Fibroblast of lung (primary cell): ENCODE data around the gene PEX6. TPM values are rescaled to one million over a fixed set of nuclear protein-coding genes. Genes with fewer than 3 reads are reported as not detected.
A peak's percentile ranks its signal among the peaks of the same experiment; 100 is the strongest.

Experiments
- DNase-seq, 2 donors: peaks; one replicate each; pipeline versions ENCODE4 v3.0.0 to v3.0.0-alpha.2; 2010; ENCODE audit warnings: low read depth in 2 of 2
- H2AFZ ChIP-seq: 2 replicates; pipeline ENCODE4 v1.5.1; 2012; ENCODE audit warnings: low read length, control low read depth, inconsistent platforms
- H3K27ac ChIP-seq: 2 replicates; pipeline ENCODE4 v1.5.1; 2011; ENCODE audit warnings: low read length, control low read depth; ENCODE audit not compliant: insufficient read depth
- H3K27me3 ChIP-seq: 2 replicates; pipeline ENCODE4 v1.5.1; 2011; ENCODE audit warnings: mild to moderate bottlenecking, low read length; ENCODE audit not compliant: control insufficient read depth, insufficient read depth
- H3K36me3 ChIP-seq: 2 replicates; pipeline ENCODE4 v1.5.1; 2011; ENCODE audit warnings: low read length; ENCODE audit not compliant: control insufficient read depth, insufficient read depth
- H3K4me1 ChIP-seq: 2 replicates; pipeline ENCODE4 v1.5.1; 2011; ENCODE audit warnings: low read length; ENCODE audit not compliant: control insufficient read depth, insufficient read depth; ENCODE audit errors: extremely low read depth
- H3K4me2 ChIP-seq: 2 replicates; pipeline ENCODE4 v1.5.1; 2011; ENCODE audit warnings: low read length, control low read depth; ENCODE audit not compliant: insufficient read depth; ENCODE audit errors: extremely low read depth
- H3K4me3 ChIP-seq, 4 experiments: fragments of 200-600 bp in 1 of 4; sonication (generic) in 1 of 4; replicated peaks in 1 of 4; 2 replicates each; pipeline ENCODE4 v1.5.1; 2011 to 2016; ENCODE audit warnings: low read length in 4 of 4, low read depth in 3 of 4, mild to moderate bottlenecking in 3 of 4, control low read depth in 2 of 4, inconsistent platforms in 1 of 4, mixed read lengths in 1 of 4; ENCODE audit not compliant: insufficient read depth in 1 of 4; ENCODE audit errors: control extremely low read depth in 1 of 4
- H3K79me2 ChIP-seq: 2 replicates; pipeline ENCODE4 v1.5.1; 2012; ENCODE audit warnings: mild to moderate bottlenecking, low read length, inconsistent platforms; ENCODE audit not compliant: control insufficient read depth, insufficient read depth
- H3K9ac ChIP-seq: 2 replicates; pipeline ENCODE4 v1.5.1; 2011; ENCODE audit warnings: mild to moderate bottlenecking, low read length, control low read depth; ENCODE audit not compliant: insufficient read depth
- H3K9me3 ChIP-seq: 2 replicates; pipeline ENCODE4 v1.5.1; 2012; ENCODE audit warnings: low read depth, low read length; ENCODE audit not compliant: control insufficient read depth, insufficient read depth
- H4K20me1 ChIP-seq: 2 replicates; pipeline ENCODE4 v1.5.1; 2011; ENCODE audit warnings: low read length; ENCODE audit not compliant: control insufficient read depth, insufficient read depth; ENCODE audit errors: extremely low read depth
- CTCF ChIP-seq, 2 donors: IDR thresholded peaks in 1 of 2; conservative IDR thresholded peaks in 1 of 2; 1 replicate in 1 of 2; 2 replicates in 1 of 2; pipeline ENCODE4 v1.5.1; 2011 to 2012; ENCODE audit warnings: low read length in 2 of 2, control low read depth in 1 of 2, inconsistent platforms in 1 of 2, low read depth in 1 of 2, mild to moderate bottlenecking in 1 of 2
- EZH2 ChIP-seq: IDR thresholded peaks from 2 replicates; pipeline ENCODE4 v1.5.1; 2012; ENCODE audit warnings: low read length, control low read depth, mild to moderate bottlenecking; ENCODE audit errors: missing control alignments
- polyA plus RNA-seq, 2 donors: library from polyadenylated mRNA; depleted of rRNA in 1 of 2; stranded (reverse) in 1 of 2; unstranded in 1 of 2; fragments of >200 nt; gene quantifications; 2 replicates each; pipeline ENCODE4 v1.2.1, GENCODE V29; 2011 to 2012; ENCODE audit warnings: missing spikeins in 1 of 2
- total RNA-seq: library from RNA; depleted of rRNA; stranded (reverse); fragments of >200 nt; gene quantifications from 2 replicates; pipeline ENCODE4 v1.2.1, GENCODE V29; 2014

PEX6 gene
- total and polyA plus RNA-seq, 2 donors (not counting 1 experiment from before 2014, with no cell fraction given) = 5.3 to 49.2 TPM

DNA sequence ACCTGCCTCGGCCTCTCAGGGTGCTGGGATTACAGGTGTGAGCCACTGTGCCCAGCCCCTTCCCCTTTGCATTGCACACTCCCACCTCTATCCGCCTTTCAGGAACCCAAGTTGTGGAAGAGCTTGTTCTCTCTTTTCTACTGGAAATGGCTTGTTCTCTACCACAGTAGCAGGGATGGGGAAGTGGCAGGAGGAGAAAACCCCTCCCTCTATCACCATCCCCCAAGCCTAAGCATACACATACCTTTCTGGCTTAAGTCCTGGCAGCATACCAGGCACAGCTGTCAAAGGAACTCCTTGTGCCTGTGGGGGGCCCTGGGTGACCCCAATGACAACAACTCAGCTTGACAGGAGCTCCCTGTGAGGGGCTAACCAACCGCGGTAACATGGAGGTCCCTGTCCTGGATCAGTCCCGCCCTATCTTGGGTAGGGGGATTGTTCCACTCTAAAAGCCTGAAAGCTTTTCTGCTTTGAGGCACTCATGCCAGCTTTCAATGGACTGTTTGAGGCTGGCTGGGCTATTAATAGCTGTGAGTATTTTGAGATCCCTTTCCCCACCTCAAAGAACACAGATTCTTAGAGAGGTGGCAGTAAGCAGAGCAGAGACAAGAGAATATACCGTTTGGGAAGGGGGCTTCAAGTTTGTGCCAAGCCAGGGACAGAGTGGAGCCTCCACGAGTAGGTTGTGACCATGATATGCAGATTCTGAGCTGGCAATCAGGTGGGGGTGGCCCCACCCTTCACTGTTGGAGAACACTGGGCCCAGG lies 37.4 kb upstream of the PEX6 start:
- no peak overlapping the region for H3K27ac ChIP-seq
- H3K4me3 ChIP-seq = peak overlapping the region in 1 of 4 experiments; percentile 20
- H3K4me2 ChIP-seq = peak overlapping the region; percentile 27
- H3K9ac ChIP-seq = no peak overlapping the region
- no peak for TF ChIP-seq CTCF (conservative IDR thresholded peaks at IDR 0.05 in 1 of 2, IDR thresholded peaks at IDR 0.05 in 1 of 2; ENCODE audit: low read depth in 1 of 2, low read length in 2 of 2)
- TF ChIP-seq EZH2 = no peak
- no peak for DNase-seq
- no peaks in the 10 kb centered on the region for H3K27me3 ChIP-seq
- peaks cover 47% of the 10 kb centered on the region for H3K79me2 ChIP-seq
- H3K9me3 ChIP-seq = no peaks in the 10 kb centered on the region
- no peaks in the 10 kb centered on the region for H4K20me1 ChIP-seq
- peaks cover 27% of the 10 kb centered on the region for H3K4me1 ChIP-seq
- H2AFZ ChIP-seq = no peak overlapping the region
- H3K36me3 ChIP-seq = peaks cover 27% of the 10 kb centered on the region

DNA sequence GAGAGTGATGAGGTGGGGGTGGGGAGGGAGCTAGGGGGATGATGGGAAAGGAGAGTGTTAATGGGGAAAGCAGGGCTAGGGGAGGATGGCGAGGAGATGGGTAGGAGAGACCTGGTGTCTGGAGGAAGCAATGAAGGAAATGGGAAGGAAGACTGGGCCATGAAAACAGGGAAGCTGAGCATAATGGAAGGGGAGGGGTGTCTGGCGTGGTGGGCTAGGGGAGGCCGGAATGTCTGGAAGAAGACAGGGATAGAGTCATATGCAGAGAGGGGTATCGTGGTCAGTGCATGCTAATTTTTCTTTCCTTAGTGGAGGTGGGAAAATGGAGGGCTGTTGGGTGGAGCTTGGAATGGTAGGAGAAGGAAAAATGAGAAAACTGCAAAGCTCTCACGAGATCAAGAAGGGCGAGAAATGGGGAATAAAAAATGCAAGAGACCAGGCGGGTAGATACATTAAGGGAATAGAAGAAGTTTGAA lies 35.5 kb upstream of the PEX6 start:
- TF ChIP-seq EZH2 = no peak
- no peak for TF ChIP-seq CTCF (conservative IDR thresholded peaks at IDR 0.05 in 1 of 2, IDR thresholded peaks at IDR 0.05 in 1 of 2; ENCODE audit: low read depth in 1 of 2, low read length in 2 of 2)
- Histone ChIP-seq H4K20me1 (no peaks in the 10 kb centered on the region), H3K4me2 (peak overlapping the region; percentile 85), H3K4me3 (peak overlapping the region; percentile 75 to 99 (median 90)), H2AFZ (no peak overlapping the region), H3K36me3 (peaks cover 30% of the 10 kb centered on the region), H3K79me2 (peaks cover 47% of the 10 kb centered on the region), H3K27ac (peak overlapping the region; percentile 77), H3K9ac (peak overlapping the region; percentile 78), H3K9me3 (no peaks in the 10 kb centered on the region), H3K27me3 (no peaks in the 10 kb centered on the region), H3K4me1 (peaks cover 20% of the 10 kb centered on the region)
- peak; percentile 39 to 44 for DNase-seq

- Histone ChIP-seq H3K9ac (peak within 1 kb of the TSS; percentile 78), H3K4me3 (peak within 1 kb of the TSS; percentile 76 to 99 (median 90)), H3K4me2 (peak within 1 kb of the TSS; percentile 98), H3K9me3 (no peaks in the 10 kb centered on the region), H3K27ac (peak within 1 kb of the TSS; percentile 77), H4K20me1 (no peaks in the 10 kb centered on the region), H3K79me2 (peaks cover 47% of the 10 kb centered on the region), H3K4me1 (peaks cover 20% of the 10 kb centered on the region), H3K27me3 (no peaks in the 10 kb centered on the region), H2AFZ (peak within 1 kb of the TSS; percentile 57), H3K36me3 (peaks cover 33% of the 10 kb centered on the region)
- TF ChIP-seq CTCF (conservative IDR thresholded peaks at IDR 0.05 in 1 of 2, IDR thresholded peaks at IDR 0.05 in 1 of 2; ENCODE audit: low read depth in 1 of 2, low read length in 2 of 2) = no peak
- no peak for TF ChIP-seq EZH2
- peak; percentile 99 to 100 for DNase-seq
Measured at GRCh38 chr6:43013843-43014433, 35.0 kb upstream of the PEX6 start, which contains the start of the genes KLHDC3 and MEA1. KLHDC3 (plus strand) TSS chr6:43014249; CDS start chr6:43017193, 2,944 bp downstream. MEA1 (minus strand) TSS chr6:43013946; CDS start chr6:43013813, 133 bp downstream.
